Esophagus (tissue), 2 donors: ENCODE results near the gene CPSF4L. TPM values are rescaled to one million over a fixed set of nuclear protein-coding genes. Genes with fewer than 3 reads are reported as not detected.

Source experiments
- H3K27ac ChIP-seq, 2 donors: one replicate each; pipeline ENCODE4 v1.5.1; 2013; ENCODE audit warnings: low read depth in 2 of 2, mild to moderate bottlenecking in 2 of 2, inconsistent platforms in 1 of 2, low read length in 1 of 2, moderate library complexity in 1 of 2
- H3K27me3 ChIP-seq, 2 donors: one replicate each; pipeline ENCODE4 v1.6.1; 2013; ENCODE audit warnings: low read length in 2 of 2, control low read depth in 1 of 2, mild to moderate bottlenecking in 1 of 2; ENCODE audit not compliant: insufficient read depth in 2 of 2, control insufficient read depth in 1 of 2
- H3K36me3 ChIP-seq, 2 donors: one replicate each; pipeline ENCODE4 v1.6.1; 2013; ENCODE audit warnings: low read length in 1 of 2; ENCODE audit not compliant: control insufficient read depth in 2 of 2, insufficient read depth in 2 of 2
- H3K4me1 ChIP-seq, 2 donors: one replicate each; pipeline ENCODE4 v1.6.1; 2013; ENCODE audit warnings: low read length in 1 of 2; ENCODE audit not compliant: control insufficient read depth in 2 of 2, insufficient read depth in 2 of 2
- H3K4me3 ChIP-seq, 2 donors: one replicate each; pipeline ENCODE4 v1.5.1; 2013; ENCODE audit warnings: low read length in 2 of 2, mild to moderate bottlenecking in 2 of 2, low read depth in 1 of 2, moderate library complexity in 1 of 2
- H3K9me3 ChIP-seq, 2 donors: one replicate each; pipeline ENCODE4 v1.6.1; 2013; ENCODE audit warnings: mild to moderate bottlenecking in 2 of 2, low read depth in 1 of 2, low read length in 1 of 2, moderate library complexity in 1 of 2; ENCODE audit not compliant: control insufficient read depth in 2 of 2, insufficient read depth in 1 of 2
- WGBS, 2 donors: extraction: QIAGEN DNeasy Blood & Tissue Kit; methylation state at CpG; one replicate each; pipeline ENCODE4 v1.1.7; 2013; 5-methylcytosine and 5-hydroxymethylcytosine counted together
- polyA plus RNA-seq, 2 donors: library from polyadenylated mRNA; stranded (reverse); fragments of 200-250 nt; gene quantifications; one replicate each; pipeline ENCODE4 v1.2.3, GENCODE V29; 2013
- donor health status: healthy with polysubstance abuse.
- donor health status: Bipolar disorder and iron deficiency.

The CPSF4L gene
- polyA plus RNA-seq, 2 donors: not detected

DNA sequence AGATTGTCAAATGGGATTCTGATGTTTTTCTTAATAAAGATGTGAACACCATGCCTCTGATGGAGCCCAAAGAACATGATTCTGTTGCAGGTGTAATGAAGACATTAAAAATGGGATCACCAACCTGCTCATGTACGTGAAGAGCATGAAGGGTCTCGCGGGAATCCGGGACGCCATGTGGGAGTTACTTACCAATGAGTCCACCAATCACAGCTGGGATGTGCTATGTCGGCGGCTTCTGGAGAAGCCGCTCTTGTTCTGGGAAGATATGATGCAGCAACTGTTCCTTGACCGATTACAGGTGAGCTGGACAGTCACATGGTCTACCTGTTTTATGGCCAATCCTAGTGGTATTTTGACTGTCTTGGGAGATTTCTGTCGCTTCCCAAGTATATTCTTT lies 61.2 kb downstream of the CPSF4L start:
- Histone ChIP-seq H3K9me3 (no peaks in the 10 kb centered on the region), H3K27me3 (no peaks in the 10 kb centered on the region), H3K27ac (no peak overlapping the region), H3K4me1 (no peaks in the 10 kb centered on the region), H3K36me3 (peaks cover 21 to 51% of the 10 kb centered on the region in 2 donors), H3K4me3 (no peak overlapping the region)
- WGBS, 2 donors: 91 to 92% methylated on average over 10 of the region's 10 CpGs

DNA sequence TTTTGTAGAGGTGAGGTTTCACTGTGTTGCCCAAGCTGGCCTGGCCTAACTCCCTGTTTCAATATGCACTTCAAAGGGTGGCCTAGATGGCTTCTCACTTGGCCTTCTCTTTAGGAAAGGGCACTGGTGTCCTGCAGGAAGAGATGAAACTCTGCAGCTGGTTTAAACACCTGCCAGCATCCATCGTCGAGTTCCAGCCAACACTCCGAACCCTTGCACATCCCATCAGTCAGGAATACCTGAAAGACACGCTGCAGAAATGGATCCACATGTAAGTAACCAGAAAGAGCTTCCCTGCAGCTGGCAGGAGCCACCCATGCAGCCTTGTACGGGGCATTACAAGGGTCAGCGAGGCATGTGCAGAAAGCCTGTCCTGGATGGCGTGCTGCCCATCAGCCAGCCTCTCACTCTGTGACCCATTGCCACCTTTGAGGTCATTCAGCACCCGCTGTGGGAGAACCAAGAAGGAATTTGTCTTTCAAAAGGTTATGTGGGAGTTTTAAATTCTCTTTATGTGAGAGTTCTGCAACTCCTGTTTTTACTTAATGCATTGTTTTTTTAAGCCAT lies 61.8 kb downstream of the CPSF4L start:
- no peaks in the 10 kb centered on the region for H3K9me3 ChIP-seq
- H3K4me1 ChIP-seq: no peaks in the 10 kb centered on the region
- H3K27me3 ChIP-seq: no peaks in the 10 kb centered on the region
- no peak overlapping the region for H3K4me3 ChIP-seq
- 93 to 94% methylated on average over 8 of the region's 8 CpGs for WGBS, 2 donors
- H3K36me3 ChIP-seq: peaks cover 21 to 48% of the 10 kb centered on the region in 2 donors
- no peak overlapping the region for H3K27ac ChIP-seq

- H3K4me3 ChIP-seq: no peak overlapping the region
- no peaks in the 10 kb centered on the region for H3K27me3 ChIP-seq
- no peak overlapping the region for H3K27ac ChIP-seq
- peaks cover 21 to 44% of the 10 kb centered on the region in 2 donors for H3K36me3 ChIP-seq
- WGBS, 2 donors: 93 to 97% methylated on average over 7 of the region's 7 CpGs
- H3K4me1 ChIP-seq: peaks cover 0 to 2% of the 10 kb centered on the region in 2 donors
- no peaks in the 10 kb centered on the region for H3K9me3 ChIP-seq
Measured at GRCh38 chr17:73198930-73199260, 62.8 kb downstream of the CPSF4L start.

Other genes with a start within 250 kb of the CPSF4L start
- 10 to 100 TPM; 10.6 to 11.7 TPM for gene SLC39A11, start 169.2 kb downstream of the CPSF4L start, polyA plus RNA-seq
- under 1 TPM; 0.02 to 0.06 TPM for gene SSTR2, start 96.9 kb downstream of the CPSF4L start, polyA plus RNA-seq
- gene COG1, start 68.8 kb downstream of the CPSF4L start, polyA plus RNA-seq: 10 to 100 TPM; 11.0 to 13.0 TPM
- 10 to 100 TPM; 15.7 to 20.0 TPM for gene CDC42EP4, start 50.1 kb upstream of the CPSF4L start, polyA plus RNA-seq